Transverse colon (tissue), 4 donors: Measurements from ENCODE around the gene CCDC180. TPM values are rescaled to one million over a fixed set of nuclear protein-coding genes. Genes with fewer than 3 reads are reported as not detected.

Experiments used
- DNase-seq: peaks from one replicate; pipeline ENCODE4 v3.0.0-alpha.2; 2019
- H3K27ac ChIP-seq, 4 donors: fragments of 200-600 bp; sonication (generic); 2 replicates each; pipeline ENCODE4 v1.5.1; 2016 to 2018; ENCODE audit warnings: inconsistent platforms in 4 of 4
- H3K27me3 ChIP-seq: fragments of 200-600 bp; sonication (generic); 2 replicates; pipeline ENCODE4 v1.5.1; 2017; ENCODE audit warnings: inconsistent platforms
- H3K36me3 ChIP-seq, 4 donors: fragments of 200-600 bp; sonication (generic); 2 replicates each; pipeline ENCODE4 v1.5.1; 2017 to 2019; ENCODE audit warnings: inconsistent platforms in 4 of 4
- H3K4me1 ChIP-seq, 4 donors: fragments of 200-600 bp; sonication (generic); 2 replicates each; pipeline ENCODE4 v1.5.1; 2017 to 2020; ENCODE audit warnings: inconsistent platforms in 4 of 4
- H3K4me3 ChIP-seq, 4 donors: fragments of 200-600 bp; sonication (generic); 1 replicate in 1 of 4; 2 replicates in 3 of 4; pipeline versions ENCODE4 v1.5.1 to v1.6.1; 2017 to 2019; ENCODE audit warnings: inconsistent platforms in 4 of 4
- H3K9me3 ChIP-seq, 2 donors: fragments of 200-600 bp; sonication (generic); 2 replicates each; pipeline ENCODE4 v1.5.1; 2017 to 2019; ENCODE audit warnings: inconsistent platforms in 2 of 2
- EP300 ChIP-seq: sonication (generic); formaldehyde crosslinking; IDR thresholded peaks from one replicate; pipeline ENCODE4 v1.6.1; 2017; ENCODE audit warnings: antibody characterized with exemption, low read depth
- POLR2A ChIP-seq: fragments of 450-650 bp; IDR thresholded peaks from one replicate; pipeline ENCODE4 v1.6.1; 2016; ENCODE audit warnings: antibody characterized with exemption, mild to moderate bottlenecking, moderate library complexity
- POLR2AphosphoS5 ChIP-seq, 3 donors: sonication (generic); formaldehyde crosslinking; IDR thresholded peaks; one replicate each; pipeline ENCODE4 v1.6.1; 2016; ENCODE audit warnings: antibody characterized with exemption in 3 of 3
- WGBS, 2 donors: methylation state at CpG; one replicate each; pipeline ENCODE4 v1.1.5; 2018; ENCODE audit warnings: low coverage in 1 of 2; 5-methylcytosine and 5-hydroxymethylcytosine counted together
- in situ Hi-C, 4 donors: fragments of 200-750 bp; cut with MboI; loops; one replicate each; pipeline versions ENCODE4 v1.15.0 to v1.15.1; 2017; ENCODE audit warnings: low sequenced_read_pairs in 3 of 4, low pct_ligation_motif_present in 1 of 4, low pct_unique_long_range_greater_than_20kb in 1 of 4
- intact Hi-C: fragments of 100-400 bp; cut with DNase I; formaldehyde crosslinking; loops from one replicate; pipeline ENCODE4 v1.15.1; 2023; ENCODE audit warnings: low total_unique reads
- small RNA-seq, 4 donors: library from RNA; depleted of rRNA; stranded (forward); fragments of <200 nt; gene quantifications; one replicate each; pipeline ENCODE3, GENCODE V24; 2016
- total RNA-seq, 4 donors: library from RNA; depleted of rRNA; stranded (reverse); fragments of >200 nt; gene quantifications; one replicate each; pipeline ENCODE4 v1.1.0, GENCODE V29; 2016
- TF ChIP-seq, protein P1 (sequence below), 5 experiments: fragments of 200-600 bp in 3 of 5; fragments of 450-650 bp in 2 of 5; sonication (generic) in 3 of 5; IDR thresholded peaks; 1 replicate in 2 of 5; 2 replicates in 3 of 5; pipeline ENCODE4 v1.5.1; 2016 to 2017; ENCODE audit warnings: antibody characterized with exemption in 5 of 5, inconsistent platforms in 3 of 5, mild to moderate bottlenecking in 2 of 5, moderate library complexity in 1 of 5

CCDC180 gene
- total RNA-seq, 4 donors from 2014 or later, result 6.6 to 10.5 (median 7.2) TPM

DNA sequence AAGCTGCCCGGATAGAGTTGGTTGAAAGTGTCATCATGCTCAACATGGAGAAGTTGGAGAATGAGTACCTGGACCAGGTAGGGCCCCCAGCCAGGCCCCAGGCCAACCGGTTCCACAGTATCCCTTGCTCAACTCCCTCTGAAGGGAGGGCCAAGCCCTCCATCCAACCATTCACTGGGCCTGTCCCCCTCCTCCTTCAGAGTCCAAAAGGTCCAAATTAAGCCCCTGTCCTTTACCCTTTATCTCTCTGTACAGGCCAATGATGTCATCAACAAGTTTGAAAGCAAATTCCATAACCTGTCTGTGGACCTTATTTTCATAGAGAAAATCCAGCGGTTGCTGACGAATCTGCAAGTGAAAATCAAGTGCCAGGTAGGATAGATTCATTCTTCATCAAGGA is 47.2 kb downstream of the CCDC180 start:
- Histone ChIP-seq H3K9me3 (no peaks in the 10 kb centered on the region), H3K27ac (no peak overlapping the region), H3K27me3 (no peaks in the 10 kb centered on the region), H3K4me1 (peaks cover 0 to 6% (median 3%) of the 10 kb centered on the region in 4 donors), H3K4me3 (no peak overlapping the region), H3K36me3 (no peaks in the 10 kb centered on the region)
- TF ChIP-seq POLR2AphosphoS5 (IDR thresholded peaks at IDR 0.05) (no peak), EP300 (no peak), POLR2A (no peak)
- TF ChIP-seq, protein P1, sequence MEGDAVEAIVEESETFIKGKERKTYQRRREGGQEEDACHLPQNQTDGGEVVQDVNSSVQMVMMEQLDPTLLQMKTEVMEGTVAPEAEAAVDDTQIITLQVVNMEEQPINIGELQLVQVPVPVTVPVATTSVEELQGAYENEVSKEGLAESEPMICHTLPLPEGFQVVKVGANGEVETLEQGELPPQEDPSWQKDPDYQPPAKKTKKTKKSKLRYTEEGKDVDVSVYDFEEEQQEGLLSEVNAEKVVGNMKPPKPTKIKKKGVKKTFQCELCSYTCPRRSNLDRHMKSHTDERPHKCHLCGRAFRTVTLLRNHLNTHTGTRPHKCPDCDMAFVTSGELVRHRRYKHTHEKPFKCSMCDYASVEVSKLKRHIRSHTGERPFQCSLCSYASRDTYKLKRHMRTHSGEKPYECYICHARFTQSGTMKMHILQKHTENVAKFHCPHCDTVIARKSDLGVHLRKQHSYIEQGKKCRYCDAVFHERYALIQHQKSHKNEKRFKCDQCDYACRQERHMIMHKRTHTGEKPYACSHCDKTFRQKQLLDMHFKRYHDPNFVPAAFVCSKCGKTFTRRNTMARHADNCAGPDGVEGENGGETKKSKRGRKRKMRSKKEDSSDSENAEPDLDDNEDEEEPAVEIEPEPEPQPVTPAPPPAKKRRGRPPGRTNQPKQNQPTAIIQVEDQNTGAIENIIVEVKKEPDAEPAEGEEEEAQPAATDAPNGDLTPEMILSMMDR (IDR thresholded peaks at IDR 0.05), result no peak
- 91 to 96% methylated on average over 3 to 4 of the region's 4 CpGs for WGBS, 2 donors
- in situ Hi-C loops (no loop called here), intact Hi-C loops (no loop called here)
- DNase-seq, result no peak

- Histone ChIP-seq H3K4me3 (no peak overlapping the region), H3K36me3 (no peaks in the 10 kb centered on the region), H3K4me1 (peaks cover 0 to 6% (median 3%) of the 10 kb centered on the region in 4 donors), H3K27me3 (no peaks in the 10 kb centered on the region), H3K9me3 (no peaks in the 10 kb centered on the region), H3K27ac (no peak overlapping the region)
- WGBS, 2 donors, result 69% methylated on average over 5 of the region's 5 CpGs; no CpG with 5 or more reads in 1 of the 2 donors
- in situ Hi-C loops (no loop called here), intact Hi-C loops (no loop called here)
- TF ChIP-seq, protein P1 (IDR thresholded peaks at IDR 0.05), result no peak
- TF ChIP-seq EP300 (no peak), POLR2AphosphoS5 (IDR thresholded peaks at IDR 0.05) (no peak), POLR2A (no peak)
- DNase-seq, result no peak
Measured at GRCh38 chr9:97357056-97357455, 49.6 kb downstream of the CCDC180 start.

Small RNA genes within 50 kb of the gene (small RNA-seq; reads per million reads assigned to genes)
- gene AL512590.2 (0 reads per million in 4 donors), gene CCDC180 (0 to 0.18 (median 0) reads per million in 4 donors)

Other genes with a start within 250 kb of the CCDC180 start
- gene TDRD7, start 104.4 kb downstream of the CCDC180 start, total RNA-seq, result 10 to 100 TPM; 15.0 to 47.4 (median 31.4) TPM
- gene TMOD1, start 194.0 kb downstream of the CCDC180 start, total RNA-seq, result 10 to 100 TPM in 1 of 4 donors, 1 to 10 TPM in 3; 4.2 to 11.6 (median 7.1) TPM